GM12878 (cell line): ENCODE results near the gene CMTM1. TPM values are rescaled to one million over a fixed set of nuclear protein-coding genes. Genes with fewer than 3 reads are reported as not detected.

Experiments used
- GATAD2B ChIP-seq: fragments of 450-650 bp; conservative IDR thresholded peaks from 2 replicates; pipeline ENCODE4 v1.6.1; 2017; ENCODE audit warnings: low read depth, mild to moderate bottlenecking, moderate library complexity
- IRF3 ChIP-seq: fragments of 450-650 bp; IDR thresholded peaks from 2 replicates; pipeline ENCODE4 v1.6.1; 2014; ENCODE audit warnings: mild to moderate bottlenecking
- NFYA ChIP-seq: IDR thresholded peaks from 2 replicates; pipeline ENCODE4 v1.6.1; 2011; ENCODE audit warnings: low read depth, mild to moderate bottlenecking, low read length, improper control_type of control experiment, borderline replicate concordance
- PRDM15 ChIP-seq: fragments of 450-650 bp; formaldehyde crosslinking; IDR thresholded peaks from 2 replicates; pipeline ENCODE4 v1.4.0; 2020; ENCODE audit warnings: mild to moderate bottlenecking, moderate library complexity
- RUNX3 ChIP-seq: IDR thresholded peaks from 2 replicates; pipeline ENCODE4 v1.6.1; 2012; ENCODE audit warnings: low read length, inconsistent platforms
- SRF ChIP-seq, 2 experiments: IDR thresholded peaks; 2 replicates each; pipeline ENCODE4 v1.6.1; 2011; ENCODE audit warnings: low read depth in 2 of 2, low read length in 2 of 2, mild to moderate bottlenecking in 1 of 2, moderate library complexity in 1 of 2
- TARDBP ChIP-seq: IDR thresholded peaks from 2 replicates; pipeline ENCODE4 v1.6.1; 2016; ENCODE audit warnings: borderline replicate concordance
- ZNF384 ChIP-seq: IDR thresholded peaks from 2 replicates; pipeline ENCODE4 v1.6.1; 2012; ENCODE audit warnings: low read depth, mild to moderate bottlenecking, low read length, improper control_type of control experiment, borderline replicate concordance
- polyA plus RNA-seq, 11 experiments: library from polyadenylated mRNA; depleted of rRNA in 4 of 11; unstranded in 6 of 11; stranded (reverse) in 5 of 11; fragments of >200 nt; fragmentation: Nextera tagmentation in 4 of 11; fragmentation: Illumina TruSeq in 1 of 11; extraction: Ambion mirVana in 4 of 11; extraction: Trizol in 1 of 11; gene quantifications; 1 replicate in 1 of 11; 2 replicates in 10 of 11; pipeline versions ENCODE4 v1.2.1 to v1.2.3, GENCODE V29; 2011 to 2016; ENCODE audit warnings: inconsistent platforms in 2 of 11, missing spikeins in 2 of 11, low read depth in 1 of 11
- total RNA-seq, 4 experiments: library from RNA; depleted of rRNA in 3 of 4; stranded (reverse); fragments of >200 nt in 3 of 4; fragmentation: Illumina TruSeq in 1 of 4; extraction: Trizol in 1 of 4; gene quantifications; 2 replicates each; pipeline versions ENCODE4 v1.2.1 to v1.2.3, GENCODE V29; 2013 to 2021
- TF ChIP-seq, protein P1 (sequence below): fragments of 450-650 bp; conservative IDR thresholded peaks from 2 replicates; pipeline ENCODE4 v1.6.1; 2017; ENCODE audit warnings: mild to moderate bottlenecking, moderate library complexity

The CMTM1 gene
- total and polyA plus RNA-seq, 10 of the 15 experiments (the other 5 are each of a cell fraction or from before 2014, with no cell fraction given): 0.09 to 3.0 (median 1.4) TPM; not detected in 2

- TF ChIP-seq PRDM15 (CRISPR knock-in tag) (no peak), GATAD2B (no peak), IRF3 (no peak), SRF (IDR thresholded peaks at IDR 0.05; ENCODE audit: low read depth in 2 of 2, low read length in 2 of 2) (no peak), TARDBP (no peak), ZNF384 (no peak), RUNX3 (no peak), NFYA (no peak)
- TF ChIP-seq, protein P1, sequence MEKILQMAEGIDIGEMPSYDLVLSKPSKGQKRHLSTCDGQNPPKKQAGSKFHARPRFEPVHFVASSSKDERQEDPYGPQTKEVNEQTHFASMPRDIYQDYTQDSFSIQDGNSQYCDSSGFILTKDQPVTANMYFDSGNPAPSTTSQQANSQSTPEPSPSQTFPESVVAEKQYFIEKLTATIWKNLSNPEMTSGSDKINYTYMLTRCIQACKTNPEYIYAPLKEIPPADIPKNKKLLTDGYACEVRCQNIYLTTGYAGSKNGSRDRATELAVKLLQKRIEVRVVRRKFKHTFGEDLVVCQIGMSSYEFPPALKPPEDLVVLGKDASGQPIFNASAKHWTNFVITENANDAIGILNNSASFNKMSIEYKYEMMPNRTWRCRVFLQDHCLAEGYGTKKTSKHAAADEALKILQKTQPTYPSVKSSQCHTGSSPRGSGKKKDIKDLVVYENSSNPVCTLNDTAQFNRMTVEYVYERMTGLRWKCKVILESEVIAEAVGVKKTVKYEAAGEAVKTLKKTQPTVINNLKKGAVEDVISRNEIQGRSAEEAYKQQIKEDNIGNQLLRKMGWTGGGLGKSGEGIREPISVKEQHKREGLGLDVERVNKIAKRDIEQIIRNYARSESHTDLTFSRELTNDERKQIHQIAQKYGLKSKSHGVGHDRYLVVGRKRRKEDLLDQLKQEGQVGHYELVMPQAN: no peak
Measured at GRCh38 chr16:66541388-66542355, 24.6 kb upstream of the CMTM1 start (continued).
